Measurements from ENCODE around the gene AAGAB.
"Not testable (repeated sequence)": the region's sequence is repeated elsewhere in the genome, so short reads cannot be mapped to it uniquely, and the experiment has no call there.

AAGAB gene

DNA sequence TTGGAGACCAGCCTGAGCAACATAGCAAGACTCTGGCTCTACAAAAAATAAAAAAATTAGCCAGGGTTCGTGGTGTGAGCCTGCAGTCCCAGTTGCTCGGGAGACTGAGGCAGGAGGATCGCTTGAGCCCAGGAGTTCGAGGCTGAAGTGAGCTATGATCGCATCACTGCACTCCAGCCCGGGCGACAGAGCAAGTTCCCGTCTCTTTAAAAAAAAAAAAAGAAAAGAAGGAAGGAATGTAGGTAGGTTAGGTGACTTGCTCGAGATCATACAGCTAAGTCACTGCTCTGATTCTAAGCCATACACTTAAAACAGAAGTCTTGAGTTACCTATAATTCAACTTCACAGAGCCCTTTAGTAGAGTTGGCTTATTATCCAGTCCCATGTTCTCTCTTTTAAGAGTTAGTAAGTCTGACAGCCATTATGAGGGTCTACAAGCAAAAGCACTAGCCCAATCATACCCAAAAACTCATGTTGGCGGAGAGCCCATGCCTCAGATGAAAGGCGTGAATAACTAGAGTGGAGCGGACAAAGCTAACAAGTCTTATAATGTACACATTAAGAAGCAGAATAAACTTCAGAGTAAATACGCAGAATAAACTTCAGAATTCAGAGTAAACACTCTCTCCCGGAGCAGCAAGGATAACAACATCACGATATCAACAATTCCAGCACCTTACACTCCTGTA is 768 bp downstream of the AAGAB start:
- DNase-seq (ENCODE audit: low read depth in 2 of 2): no peak

DNA sequence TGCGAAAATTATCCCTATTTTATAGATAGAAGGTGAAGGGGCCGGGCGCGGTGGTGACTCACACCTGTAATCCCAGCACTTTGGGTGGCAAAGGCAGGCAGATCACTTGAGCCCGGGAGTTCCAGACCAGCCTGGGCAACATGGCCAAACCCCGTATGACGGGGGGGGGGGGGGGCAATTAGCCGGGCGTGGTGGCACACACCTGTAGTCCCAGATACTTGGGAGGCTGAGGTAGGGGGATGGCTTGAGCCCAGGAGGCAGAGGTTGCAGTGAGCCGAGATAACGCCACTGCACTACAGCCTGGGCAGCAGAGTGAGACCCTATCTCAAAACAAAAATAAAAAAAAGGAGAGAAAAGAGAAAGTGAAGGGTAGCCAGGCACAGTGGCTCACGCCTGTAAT is 1.4 kb downstream of the AAGAB start:
- DNase-seq (ENCODE audit: low read depth in 2 of 2): no peak

DNA sequence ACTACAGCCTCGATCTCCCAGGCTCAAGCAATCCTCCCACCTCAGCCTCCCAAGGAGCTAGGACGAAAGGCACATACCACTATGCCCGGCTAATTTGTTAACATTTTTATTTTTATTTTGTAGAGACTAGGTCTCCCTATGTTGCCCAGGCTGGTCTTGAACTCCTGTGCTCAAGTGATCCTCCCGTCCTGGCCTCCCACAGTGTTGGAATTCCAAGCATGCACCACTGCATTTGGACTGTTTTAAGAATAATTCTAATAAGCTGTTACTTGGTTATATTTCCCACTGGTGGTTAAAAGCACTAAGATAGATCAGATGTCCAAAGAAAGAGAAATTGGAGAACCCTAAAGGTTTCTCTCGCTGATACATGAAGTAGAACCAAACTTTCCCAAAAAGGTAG is 3.1 kb downstream of the AAGAB start:
- no peak for DNase-seq (ENCODE audit: low read depth in 2 of 2)

DNA sequence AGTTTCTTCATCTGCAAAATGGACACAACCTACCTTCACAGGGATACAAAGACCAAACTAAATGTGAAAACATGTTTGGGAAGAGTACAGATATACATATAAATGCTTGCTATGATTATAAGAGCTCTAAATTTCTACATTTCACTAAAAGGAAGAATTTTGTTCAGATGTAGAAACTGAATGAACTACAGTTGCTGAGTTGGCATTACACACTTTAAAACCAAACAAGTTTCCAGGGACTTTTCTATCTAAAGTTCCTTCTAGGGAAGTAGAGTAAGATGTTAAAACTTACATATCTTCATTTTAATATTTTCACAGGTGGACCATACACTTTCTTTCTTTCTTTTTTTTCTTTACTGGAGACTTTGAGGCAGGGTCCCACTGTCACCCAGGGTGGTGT is 4.6 kb downstream of the AAGAB start:
- DNase-seq (ENCODE audit: low read depth in 2 of 2): no peak

DNA sequence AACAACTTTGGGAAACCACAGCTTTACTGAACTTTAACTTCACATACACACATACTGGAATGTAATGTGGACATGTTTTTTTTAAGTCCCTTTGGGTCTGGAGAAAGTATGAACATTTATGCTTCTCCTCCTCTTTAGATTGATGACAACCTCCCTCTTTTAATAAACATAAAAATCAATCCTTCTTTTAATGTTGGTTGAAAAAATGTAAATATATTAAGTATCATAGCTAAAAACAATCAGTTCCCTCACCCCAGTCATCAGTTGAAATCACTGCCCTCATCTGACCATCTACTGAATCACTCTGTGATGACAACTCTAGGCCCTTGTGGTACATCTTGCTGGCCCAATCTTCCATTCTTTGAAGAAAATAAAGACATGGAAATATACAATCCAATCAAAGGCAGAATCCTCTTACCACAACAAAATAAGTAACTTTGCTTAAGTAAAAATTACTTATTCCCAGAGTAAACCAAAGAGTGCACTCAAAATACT is 6.4 kb downstream of the AAGAB start:
- no peak for DNase-seq (ENCODE audit: low read depth in 2 of 2)

DNA sequence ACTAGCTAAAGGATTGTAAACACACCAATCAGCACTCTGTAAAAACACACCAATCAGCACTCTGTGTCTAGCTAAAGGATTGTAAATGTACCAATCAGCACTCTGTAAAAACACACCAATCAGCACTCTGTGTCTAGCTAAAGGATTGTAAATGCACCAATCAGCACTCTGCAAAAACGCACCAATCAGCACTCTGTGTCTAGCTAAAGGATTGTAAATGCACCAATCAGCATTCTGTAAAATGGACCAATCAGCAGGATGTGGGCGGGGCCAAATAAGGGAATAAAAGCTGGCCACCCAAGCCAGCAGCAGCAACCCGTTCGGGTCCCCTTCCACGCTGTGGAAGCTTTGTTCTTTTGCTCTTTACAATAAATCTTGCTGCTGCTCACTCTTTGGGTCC is 7.9 kb downstream of the AAGAB start:
- DNase-seq (ENCODE audit: low read depth in 2 of 2): not testable (repeated sequence)

DNA sequence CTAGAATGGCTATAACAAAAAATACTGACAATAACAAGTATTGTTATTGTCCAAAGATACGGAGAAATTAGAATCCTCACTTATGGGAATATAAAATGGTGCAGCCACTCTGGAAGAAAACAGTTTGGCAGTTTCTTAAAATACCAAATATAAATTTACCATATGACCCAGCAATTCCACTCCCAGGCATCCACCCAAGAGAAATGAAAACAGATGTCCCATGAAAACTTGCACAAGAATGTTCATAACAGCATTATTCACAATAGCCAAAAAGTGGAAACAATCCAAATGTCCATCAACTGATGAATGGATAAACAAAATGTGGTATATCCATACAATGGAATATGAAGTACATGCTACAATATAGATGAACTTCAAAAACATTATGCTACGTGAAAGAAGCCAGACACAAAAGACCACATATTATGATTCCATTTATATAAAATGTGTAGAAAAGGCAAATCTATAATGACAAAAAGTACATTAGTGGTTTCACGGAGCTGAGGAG is 9.4 kb downstream of the AAGAB start:
- no peak for DNase-seq (ENCODE audit: low read depth in 2 of 2)

DNA sequence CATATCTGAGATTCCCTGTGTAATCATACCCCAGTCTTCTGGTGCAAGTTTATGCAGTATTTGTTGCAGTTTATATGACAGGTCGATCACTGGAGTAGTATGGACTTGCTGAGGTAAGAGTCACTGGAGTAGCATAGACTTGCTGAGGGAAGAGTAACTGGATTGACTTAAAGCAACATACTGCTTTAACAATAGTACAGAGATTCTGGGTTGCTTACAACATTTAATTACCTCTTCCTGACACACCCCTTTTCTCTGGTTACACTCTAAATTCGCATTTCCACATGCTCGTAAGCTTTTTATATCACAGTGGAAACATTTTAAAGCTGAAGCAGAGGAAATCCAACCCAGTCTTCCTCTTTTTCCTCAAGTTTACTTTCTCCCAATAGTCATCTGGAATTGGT is 11.8 kb downstream of the AAGAB start:
- DNase-seq (ENCODE audit: low read depth in 2 of 2): no peak

DNA sequence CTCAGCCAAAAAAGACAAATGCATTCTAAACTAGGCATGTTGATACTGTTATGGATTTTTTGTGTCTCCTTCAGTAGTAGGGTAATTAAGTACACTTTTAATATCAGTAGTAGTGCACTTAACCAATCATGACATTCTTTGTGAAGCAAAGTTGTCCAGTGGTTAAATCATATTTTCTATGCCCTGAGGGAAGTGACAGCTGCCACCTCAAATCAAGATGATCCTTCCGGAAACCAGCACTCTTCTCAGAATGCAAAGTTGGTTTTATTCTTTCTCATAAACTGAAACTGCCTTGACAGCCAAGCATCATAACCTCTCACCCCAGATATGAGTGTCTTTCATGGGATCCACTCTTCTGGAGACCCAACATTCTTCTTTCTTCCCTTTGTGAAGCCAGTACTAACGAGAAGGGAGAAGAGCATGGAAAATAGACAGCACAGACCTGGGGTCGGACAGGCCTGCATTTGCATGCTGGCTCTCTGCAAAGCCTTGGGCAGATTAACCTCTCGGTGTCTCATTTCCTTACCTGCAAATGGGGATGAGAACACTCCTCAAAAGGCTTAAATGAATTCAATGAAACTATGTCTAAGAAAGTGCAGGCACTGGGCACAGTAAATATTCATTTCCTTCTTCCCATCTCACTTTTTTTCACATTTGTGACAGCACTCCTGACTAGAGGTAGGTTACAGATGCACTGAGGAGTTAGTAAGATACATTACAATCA is 13.2 kb downstream of the AAGAB start:
- DNase-seq (ENCODE audit: low read depth in 2 of 2): no peak

DNA sequence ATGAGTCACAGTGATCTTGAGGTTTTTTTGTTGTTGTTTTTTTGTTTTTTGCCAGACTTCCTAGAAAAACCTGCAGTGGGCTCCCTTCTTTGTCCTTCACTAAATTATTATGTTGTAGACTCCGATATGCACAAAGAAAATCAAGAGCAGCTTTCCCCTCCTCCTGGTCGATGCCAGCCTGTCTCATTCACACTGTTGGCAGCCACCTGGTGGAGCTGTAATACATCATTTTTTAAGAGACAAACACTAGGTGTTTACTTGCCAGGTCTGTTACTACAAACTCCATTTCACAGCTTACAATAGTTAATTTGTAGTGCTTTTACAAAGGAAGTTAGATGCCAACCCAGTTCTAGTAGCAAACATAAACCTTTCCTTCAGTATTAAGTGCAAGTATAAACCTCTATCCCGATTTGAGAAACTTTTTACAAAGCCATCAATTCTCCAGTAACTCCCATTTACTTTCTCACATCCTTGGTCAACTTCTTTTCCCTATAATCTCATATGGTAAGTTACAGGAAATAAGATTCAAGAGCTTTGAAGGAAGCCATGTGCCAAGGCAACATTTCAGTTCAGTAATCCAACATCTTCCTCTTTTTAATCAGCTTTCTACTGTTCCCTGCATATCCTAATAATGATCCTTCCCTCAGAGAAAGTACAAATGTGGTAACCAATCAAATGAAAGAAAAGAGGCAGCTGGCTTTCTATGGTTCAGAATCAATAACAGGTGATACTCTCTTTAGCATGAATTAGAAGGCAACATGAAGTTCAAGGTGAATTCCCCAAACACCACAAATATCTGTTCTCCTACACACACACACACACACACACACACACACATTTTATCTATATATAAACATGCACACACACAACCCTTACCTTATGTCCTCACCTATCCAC is 14.0 kb downstream of the AAGAB start:
- DNase-seq (ENCODE audit: low read depth in 2 of 2): no peak

DNA sequence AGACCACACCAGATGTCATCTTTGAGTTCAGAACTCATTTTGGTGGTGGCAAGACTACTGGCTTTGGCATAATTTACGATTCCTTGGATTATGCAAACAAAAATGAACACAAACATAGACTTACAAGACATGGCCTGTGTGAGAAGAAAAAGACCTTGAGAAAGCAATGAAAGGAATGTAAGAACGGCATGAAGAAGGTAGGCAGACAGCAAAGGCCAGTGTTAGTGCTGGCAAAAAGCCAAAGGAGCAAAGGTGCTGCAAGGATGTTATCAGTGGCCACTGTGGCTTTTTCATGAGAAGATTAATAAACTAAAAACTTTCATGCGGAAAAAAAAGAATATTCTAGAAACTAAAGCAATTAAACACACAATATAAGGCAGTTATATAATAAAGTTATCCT is 21.9 kb downstream of the AAGAB start:
- DNase-seq (ENCODE audit: low read depth in 2 of 2): no peak

DNA sequence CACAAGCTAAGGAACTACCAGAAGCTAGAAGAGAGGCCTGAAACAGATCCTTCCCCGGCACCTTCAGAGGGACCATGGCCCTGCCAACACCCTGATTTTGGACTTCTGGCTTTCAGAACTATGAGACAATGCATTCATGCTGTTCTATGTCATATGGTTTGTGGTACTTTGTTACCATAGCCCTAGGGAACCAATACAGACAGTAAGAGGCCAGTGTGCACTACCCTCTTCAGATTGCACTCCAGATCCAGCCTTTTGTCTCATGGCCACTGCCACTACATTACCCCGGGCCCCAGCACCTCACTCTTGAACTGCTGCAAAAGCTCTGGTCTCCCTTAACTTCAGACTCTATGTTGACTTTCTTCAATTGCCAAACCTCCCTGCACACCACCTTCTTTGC is 24.0 kb downstream of the AAGAB start:
- no peak for DNase-seq (ENCODE audit: low read depth in 2 of 2)

DNA sequence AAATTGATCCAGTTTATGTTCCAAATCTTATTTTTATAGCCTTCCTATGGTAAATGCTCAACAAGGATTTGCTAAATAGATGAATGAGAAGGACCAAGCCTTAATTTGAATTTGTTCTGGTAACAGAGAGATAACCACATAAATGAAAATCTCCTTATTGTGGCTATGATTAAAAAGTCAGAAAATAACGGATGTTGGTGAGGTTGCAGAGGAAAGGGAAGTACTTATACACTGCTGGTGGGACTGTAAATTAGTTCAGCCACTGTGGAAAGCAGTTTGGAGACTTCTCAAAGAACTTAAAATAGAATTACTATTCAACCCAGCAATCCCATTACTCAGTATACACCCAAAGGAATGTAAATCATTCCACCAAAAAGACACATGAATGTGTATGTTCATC is 26.2 kb downstream of the AAGAB start:
- DNase-seq (ENCODE audit: low read depth in 2 of 2): no peak

DNA sequence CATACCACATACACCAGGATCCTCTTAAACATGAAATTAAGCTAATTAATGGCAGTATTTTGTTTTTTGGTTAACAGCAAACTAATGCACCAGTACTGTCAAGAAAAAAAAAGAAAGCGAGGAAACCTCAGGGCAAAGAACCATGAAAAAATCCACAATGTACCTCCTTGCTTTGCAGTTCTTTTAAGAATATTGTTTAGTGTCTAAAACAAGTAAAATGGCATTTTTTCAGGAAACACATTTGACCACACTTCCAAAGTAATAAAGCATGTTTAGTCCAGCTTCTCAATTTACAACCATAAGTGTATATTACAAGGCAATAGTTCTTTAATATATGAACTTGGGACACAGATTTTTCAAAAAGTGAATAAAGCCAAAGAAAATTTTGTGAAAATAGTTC is 26.6 kb downstream of the AAGAB start:
- no peak for DNase-seq (ENCODE audit: low read depth in 2 of 2)

DNA sequence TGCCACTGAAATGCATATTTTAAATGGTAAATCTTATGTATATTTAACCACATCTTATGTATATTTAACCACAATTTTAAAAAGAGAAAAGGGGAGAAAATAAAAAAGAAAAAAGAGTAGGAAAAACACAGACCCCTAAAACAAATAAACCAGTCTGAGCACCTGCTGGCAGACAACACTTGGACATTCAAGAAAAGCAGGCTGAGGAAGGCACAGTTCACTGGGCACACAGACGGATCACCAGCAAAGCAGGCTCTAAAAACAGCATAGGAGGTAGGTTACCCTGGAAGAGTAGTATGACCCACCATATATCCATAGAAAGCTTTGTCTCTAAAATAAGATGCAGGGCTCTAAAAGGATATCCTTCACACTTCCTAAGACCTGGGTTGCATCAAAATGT is 27.0 kb downstream of the AAGAB start:
- DNase-seq (ENCODE audit: low read depth in 2 of 2): no peak

DNA sequence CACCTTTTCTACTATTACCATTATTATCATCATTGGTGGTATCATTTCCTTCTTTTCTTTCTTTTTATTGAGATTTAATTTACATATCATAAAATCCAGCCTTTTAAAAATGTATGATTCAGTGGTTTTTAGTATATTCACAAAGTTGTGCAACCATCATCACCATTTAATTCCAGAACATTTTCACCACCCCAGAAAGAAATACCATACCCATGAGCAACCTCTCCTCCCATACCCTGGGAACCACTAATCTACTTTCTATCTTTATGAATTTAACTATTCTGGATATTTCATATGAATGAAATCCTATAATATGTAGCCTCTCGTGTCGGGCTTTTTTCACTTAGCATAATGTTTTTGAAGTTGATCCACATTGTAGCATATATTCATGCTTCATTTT is 29.1 kb downstream of the AAGAB start:
- DNase-seq (ENCODE audit: low read depth in 2 of 2): no peak

DNA sequence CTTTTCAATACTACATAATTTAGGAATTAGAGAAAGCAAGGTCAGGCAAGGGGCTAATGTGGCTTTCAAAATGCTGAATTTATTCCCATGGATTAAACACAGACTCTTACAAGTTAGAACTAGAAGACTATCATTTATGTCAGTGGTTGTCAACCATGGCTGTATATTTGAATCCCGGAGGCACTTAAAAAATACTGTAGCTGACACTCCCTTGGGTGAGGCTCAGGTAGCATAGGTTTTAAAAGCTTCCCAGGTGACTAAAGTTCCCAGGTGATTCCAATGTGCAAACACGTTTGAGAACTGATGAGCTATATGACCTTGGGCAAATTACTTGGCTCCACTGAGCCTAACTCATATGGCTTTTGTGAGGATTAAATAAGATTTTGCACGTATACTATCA is 29.6 kb downstream of the AAGAB start:
- no peak for DNase-seq (ENCODE audit: low read depth in 2 of 2)

DNA sequence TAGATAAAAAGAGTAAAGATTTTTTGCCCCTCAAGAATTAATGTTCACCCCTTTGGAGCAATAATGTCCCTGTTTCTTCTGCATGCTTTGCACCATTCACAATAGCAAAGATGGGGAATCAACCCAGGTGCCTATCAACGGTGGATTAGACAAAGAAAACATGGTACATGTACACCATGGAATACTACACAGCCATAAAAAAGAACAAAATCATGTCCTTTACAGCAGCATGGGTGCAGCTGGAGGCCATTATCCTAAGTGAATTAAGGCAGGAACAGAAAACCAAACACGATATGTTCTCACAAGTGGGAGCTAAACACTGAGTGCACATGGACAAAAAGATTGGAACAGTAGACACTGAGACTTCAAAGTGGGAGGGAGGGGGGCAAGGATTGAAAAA is 35.2 kb downstream of the AAGAB start:
- DNase-seq (ENCODE audit: low read depth in 2 of 2): no peak

DNA sequence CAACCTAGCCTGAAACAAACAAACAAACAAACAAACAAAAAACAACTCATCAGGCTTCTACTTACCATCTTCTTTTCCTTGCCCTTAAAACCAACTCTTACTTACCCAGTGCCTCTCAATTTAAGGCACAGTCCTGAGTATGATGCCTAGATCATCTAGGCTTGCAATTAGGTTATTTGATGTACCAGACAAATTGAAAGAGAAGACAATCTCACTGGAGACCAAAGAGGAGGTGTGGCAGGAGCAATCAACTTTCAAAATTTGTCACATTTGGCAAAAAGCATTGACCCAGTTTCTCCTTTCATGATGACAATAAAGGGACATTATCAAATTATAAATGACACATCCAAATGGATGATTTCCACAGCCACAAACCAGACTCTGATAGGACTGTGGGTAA is 36.0 kb downstream of the AAGAB start:
- DNase-seq (ENCODE audit: low read depth in 2 of 2): no peak

DNA sequence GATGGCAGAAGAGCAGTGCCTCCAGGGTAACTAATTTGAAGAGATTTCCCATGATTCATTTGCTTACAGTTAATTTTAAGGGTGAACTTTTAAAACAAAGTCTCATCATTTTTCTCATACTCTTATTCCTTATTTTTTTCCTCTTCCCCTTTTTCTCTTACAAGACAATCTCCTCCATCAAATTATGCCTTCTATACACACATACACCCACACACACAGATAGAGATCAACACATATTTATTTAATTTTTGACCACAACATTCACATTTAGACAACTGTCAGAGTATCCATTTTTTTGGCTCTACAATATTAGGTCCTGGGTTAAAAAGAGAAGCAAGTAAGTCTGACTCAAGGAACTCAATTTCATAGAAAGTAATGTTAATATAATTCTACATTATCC is 37.6 kb downstream of the AAGAB start:
- DNase-seq (ENCODE audit: low read depth in 2 of 2): no peak

DNA sequence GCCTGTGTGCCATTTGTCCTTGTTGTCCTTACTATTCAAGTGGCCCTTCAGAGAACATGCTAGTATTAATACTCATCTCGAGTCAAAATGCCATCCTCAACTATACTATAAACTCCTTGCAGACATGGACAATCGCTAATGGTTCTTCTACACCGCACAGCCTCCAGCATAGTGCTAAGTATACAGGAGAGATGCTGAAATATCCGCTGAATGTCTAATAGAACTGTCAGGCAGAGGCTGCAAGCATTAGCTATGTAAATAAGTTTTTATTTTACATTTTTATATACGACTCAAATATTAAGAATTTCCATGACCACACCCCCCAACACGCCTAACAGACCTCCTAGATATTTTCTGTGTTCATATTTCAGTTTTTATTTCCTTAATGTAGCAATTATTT is 39.4 kb downstream of the AAGAB start:
- no peak for DNase-seq (ENCODE audit: low read depth in 2 of 2)

DNA sequence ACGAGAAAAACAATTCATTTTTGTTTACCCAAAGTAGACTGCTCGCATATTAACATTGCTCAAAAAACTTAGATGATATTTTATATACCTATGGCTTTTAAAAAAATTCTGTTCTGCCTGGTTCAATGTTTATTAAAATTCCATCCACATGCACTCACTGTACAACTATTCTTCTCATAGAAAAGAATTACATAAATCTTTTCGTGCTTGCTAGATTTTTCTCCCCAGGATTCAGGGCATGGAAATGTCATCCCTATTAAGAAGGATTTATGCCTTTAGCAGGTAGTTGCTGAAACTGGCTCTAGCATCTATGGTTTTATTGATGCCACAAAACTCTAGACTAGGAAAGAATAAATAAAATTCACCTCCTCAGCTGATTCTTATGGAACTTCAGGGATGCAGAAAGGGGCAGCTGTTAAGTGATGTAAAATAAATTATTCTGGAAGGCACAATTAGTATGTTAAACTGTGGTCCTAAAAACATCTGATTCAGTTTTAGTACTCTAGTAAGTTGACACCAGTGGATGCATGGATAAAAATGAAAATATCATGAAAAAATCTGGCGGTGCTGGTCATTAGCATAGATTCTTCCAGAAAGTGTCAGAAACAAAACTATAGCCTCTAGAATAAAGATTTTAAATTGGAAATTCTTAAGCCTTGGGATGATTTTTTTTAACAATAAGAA is 41.6 kb downstream of the AAGAB start:
- DNase-seq (ENCODE audit: low read depth in 2 of 2): no peak

Data from activated CD8-positive, alpha-beta memory T cell treated with anti-CD3 and anti-CD28 coated beads for 4 hours (primary cell).